Tibial nerve (tissue), 4 donors: ENCODE data around the gene ST6GALNAC4. TPM values are rescaled to one million over a fixed set of nuclear protein-coding genes. Genes with fewer than 3 reads are reported as not detected.
A peak's percentile ranks its signal among the peaks of the same experiment; 100 is the strongest.

Source experiments
- DNase-seq, 2 donors: peaks; one replicate each; pipeline ENCODE4 v3.0.0-alpha.2; 2019; ENCODE audit warnings: low spot score in 2 of 2
- H3K27ac ChIP-seq, 4 donors: fragments of 200-600 bp; sonication (generic) in 3 of 4; one replicate each; pipeline ENCODE4 v1.5.1; 2017 to 2019; ENCODE audit warnings: mild to moderate bottlenecking in 1 of 4
- H3K27me3 ChIP-seq, 2 donors: fragments of 200-600 bp; sonication (generic) in 1 of 2; one replicate each; pipeline versions ENCODE4 v1.5.1 to v1.6.0; 2017 to 2019
- H3K36me3 ChIP-seq, 3 donors: fragments of 200-600 bp; sonication (generic); one replicate each; pipeline ENCODE4 v1.5.1; 2018 to 2019
- H3K4me1 ChIP-seq, 4 donors: fragments of 200-600 bp; sonication (generic) in 3 of 4; one replicate each; pipeline ENCODE4 v1.5.1; 2017 to 2019
- H3K4me3 ChIP-seq, 4 donors: fragments of 200-600 bp; sonication (generic) in 3 of 4; one replicate each; pipeline ENCODE4 v1.5.1; 2017 to 2019; ENCODE audit warnings: mild to moderate bottlenecking in 1 of 4, moderate library complexity in 1 of 4
- H3K9me3 ChIP-seq, 4 donors: fragments of 200-600 bp; sonication (generic) in 3 of 4; one replicate each; pipeline ENCODE4 v1.5.1; 2017 to 2019
- CTCF ChIP-seq, 5 experiments: fragments of 200-600 bp in 3 of 5; fragments of 450-650 bp in 2 of 5; sonication (generic) in 3 of 5; IDR thresholded peaks; one replicate each; pipeline ENCODE4 v1.5.1; 2016 to 2019; ENCODE audit warnings: antibody characterized with exemption in 5 of 5, mild to moderate bottlenecking in 3 of 5, moderate library complexity in 2 of 5
- EP300 ChIP-seq, 2 donors: sonication (generic); formaldehyde crosslinking; IDR thresholded peaks; one replicate each; pipeline ENCODE4 v1.6.1; 2017; ENCODE audit warnings: antibody characterized with exemption in 2 of 2, mild to moderate bottlenecking in 1 of 2
- POLR2A ChIP-seq, 2 donors: fragments of 450-650 bp; IDR thresholded peaks; one replicate each; pipeline ENCODE4 v1.6.1; 2017; ENCODE audit warnings: antibody characterized with exemption in 2 of 2, mild to moderate bottlenecking in 2 of 2, moderate library complexity in 2 of 2
- WGBS, 2 donors: methylation state at CpG; one replicate each; pipeline ENCODE4 v1.1.5; 2018; 5-methylcytosine and 5-hydroxymethylcytosine counted together
- total RNA-seq, 4 donors: library from RNA; depleted of rRNA; stranded (reverse); fragments of >200 nt; gene quantifications; one replicate each; pipeline ENCODE4 v1.1.0, GENCODE V29; 2016

ST6GALNAC4 gene
- total RNA-seq, 4 donors from 2014 or later = 23.9 to 70.5 (median 37.0) TPM

- no peak for TF ChIP-seq CTCF (IDR thresholded peaks at IDR 0.05)
- TF ChIP-seq POLR2A (IDR thresholded peaks at IDR 0.05) = no peak
- no peak for TF ChIP-seq EP300 (IDR thresholded peaks at IDR 0.05)
- H3K36me3 ChIP-seq = no peaks in the 10 kb centered on the region
- peaks cover 0 to 45% of the 10 kb centered on the region in 2 donors for H3K27me3 ChIP-seq
- no peak overlapping the region for H3K27ac ChIP-seq
- DNase-seq = no peak
- peaks cover 0 to 39% (median 27%) of the 10 kb centered on the region in 4 donors for H3K4me1 ChIP-seq
- H3K9me3 ChIP-seq = no peaks in the 10 kb centered on the region
- H3K4me3 ChIP-seq = peak overlapping the region in 2 of 4 donors; percentile 12 to 32
- WGBS, 2 donors = 9 to 17% methylated on average over 15 to 25 of the region's 56 CpGs
Observed at GRCh38 chr9:127927201-127927987, 10.6 kb upstream of the ST6GALNAC4 start.

GRCh38 chr9:127926906-127927200 is 10.0 kb upstream of the ST6GALNAC4 start:
- DNase-seq = no peak
- peaks cover 0 to 41% (median 29%) of the 10 kb centered on the region in 4 donors for H3K4me1 ChIP-seq
- no peak overlapping the region for H3K27ac ChIP-seq
- H3K9me3 ChIP-seq = no peaks in the 10 kb centered on the region
- H3K36me3 ChIP-seq = no peaks in the 10 kb centered on the region
- peak overlapping the region in 2 of 4 donors; percentile 12 to 32 for H3K4me3 ChIP-seq
- TF ChIP-seq EP300 (IDR thresholded peaks at IDR 0.05) (no peak), POLR2A (IDR thresholded peaks at IDR 0.05) (no peak), CTCF (IDR thresholded peaks at IDR 0.05) (no peak)
- 29 to 38% methylated on average over 5 to 19 of the region's 19 CpGs for WGBS, 2 donors
- H3K27me3 ChIP-seq = peaks cover 0 to 45% of the 10 kb centered on the region in 2 donors

- H3K4me3 ChIP-seq = no peak overlapping the region
- H3K27me3 ChIP-seq = peaks cover 0 to 45% of the 10 kb centered on the region in 2 donors
- DNase-seq = no peak
- peaks cover 0 to 41% (median 26%) of the 10 kb centered on the region in 4 donors for H3K4me1 ChIP-seq
- no peak overlapping the region for H3K27ac ChIP-seq
- no peaks in the 10 kb centered on the region for H3K36me3 ChIP-seq
- H3K9me3 ChIP-seq = no peaks in the 10 kb centered on the region
- TF ChIP-seq CTCF (IDR thresholded peaks at IDR 0.05) (no peak), EP300 (IDR thresholded peaks at IDR 0.05) (no peak)
- WGBS, 2 donors = 84 to 85% methylated on average over 13 to 14 of the region's 14 CpGs
Observed at GRCh38 chr9:127925959-127926905, 9.4 kb upstream of the ST6GALNAC4 start.

- Histone ChIP-seq H3K9me3 (no peaks in the 10 kb centered on the region), H3K27ac (no peak overlapping the region), H3K4me1 (peaks cover 0 to 35% (median 15%) of the 10 kb centered on the region in 4 donors), H3K27me3 (peaks cover 0 to 45% of the 10 kb centered on the region in 2 donors), H3K36me3 (no peaks in the 10 kb centered on the region), H3K4me3 (no peak overlapping the region)
- TF ChIP-seq EP300 (IDR thresholded peaks at IDR 0.05) = no peak
- no peak for TF ChIP-seq POLR2A (IDR thresholded peaks at IDR 0.05)
- no peak for TF ChIP-seq CTCF (IDR thresholded peaks at IDR 0.05)
- no peak for DNase-seq
- 87 to 90% methylated on average over 22 of the region's 22 CpGs for WGBS, 2 donors
Observed at GRCh38 chr9:127924736-127925444, 8.0 kb upstream of the ST6GALNAC4 start.
